ENCODE data around the gene PIGT. TPM values are rescaled to one million over a fixed set of nuclear protein-coding genes. Genes with fewer than 3 reads are reported as not detected.

Gene PIGT
- polyA plus RNA-seq, 1 donor = 70.1 TPM

DNA sequence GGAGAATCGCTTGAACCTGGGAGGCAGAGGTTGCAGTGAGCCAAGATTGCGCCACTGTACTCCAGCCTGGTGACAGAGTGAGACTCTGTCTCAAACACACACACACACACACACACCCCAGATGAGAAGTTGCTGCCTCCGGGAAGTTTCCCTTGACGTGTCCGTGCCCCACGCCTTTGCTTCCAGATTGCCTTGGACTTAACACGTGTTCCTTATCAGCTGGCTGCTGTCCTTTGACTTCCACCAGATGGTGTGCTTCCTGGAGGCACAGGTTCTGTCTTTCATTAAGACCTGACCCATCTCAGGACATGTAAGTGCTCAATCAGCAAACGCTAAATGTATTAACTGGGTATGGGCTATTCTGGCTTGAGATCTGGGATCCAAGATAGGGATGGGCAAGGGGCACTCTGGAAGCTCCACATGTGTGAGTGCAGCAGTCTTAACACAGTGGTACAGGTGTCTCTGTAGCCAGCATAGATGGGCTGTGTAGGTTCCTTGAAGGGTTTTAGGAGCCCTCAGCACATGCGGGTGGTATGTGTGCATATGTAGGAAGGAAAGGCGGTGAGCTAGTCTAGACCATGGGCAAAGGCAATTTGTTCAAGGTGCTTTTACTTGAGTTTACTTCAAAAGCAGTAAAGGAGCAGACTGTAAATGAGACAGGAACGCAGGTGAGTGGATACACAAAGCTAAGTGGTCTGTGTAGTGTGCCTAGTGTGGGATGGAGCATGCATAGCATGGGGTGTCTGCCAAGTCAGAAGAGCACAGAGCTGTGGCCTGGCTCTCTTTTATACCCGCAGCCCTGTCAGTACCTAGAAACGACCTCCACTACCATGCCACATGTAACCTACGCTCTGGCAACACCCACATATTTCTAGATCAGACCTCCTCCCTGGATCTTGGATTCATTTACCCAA, 11.6 kb downstream of the PIGT start:
- DNase-seq (ENCODE audit: low read depth) = no peak

DNA sequence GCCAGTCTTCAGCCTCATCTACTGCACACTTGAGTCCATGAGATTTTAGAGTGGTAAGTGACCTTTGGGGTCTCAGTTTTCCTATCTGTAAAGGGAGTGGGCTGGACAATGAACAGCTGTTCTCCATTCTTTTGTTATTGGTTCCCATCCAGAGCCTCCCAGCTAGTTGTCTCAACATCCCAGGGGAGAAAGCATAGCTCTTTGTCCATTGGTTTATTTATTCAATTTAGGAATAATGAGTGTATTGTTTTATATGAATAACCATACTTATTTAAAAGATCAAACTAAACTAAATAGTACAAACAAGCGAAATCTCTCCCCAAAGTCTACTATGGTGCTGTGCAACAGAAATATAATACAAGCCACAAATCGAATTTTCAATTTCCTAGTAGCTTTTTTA, 13.7 kb downstream of the PIGT start:
- DNase-seq (ENCODE audit: low read depth) = no peak

DNA sequence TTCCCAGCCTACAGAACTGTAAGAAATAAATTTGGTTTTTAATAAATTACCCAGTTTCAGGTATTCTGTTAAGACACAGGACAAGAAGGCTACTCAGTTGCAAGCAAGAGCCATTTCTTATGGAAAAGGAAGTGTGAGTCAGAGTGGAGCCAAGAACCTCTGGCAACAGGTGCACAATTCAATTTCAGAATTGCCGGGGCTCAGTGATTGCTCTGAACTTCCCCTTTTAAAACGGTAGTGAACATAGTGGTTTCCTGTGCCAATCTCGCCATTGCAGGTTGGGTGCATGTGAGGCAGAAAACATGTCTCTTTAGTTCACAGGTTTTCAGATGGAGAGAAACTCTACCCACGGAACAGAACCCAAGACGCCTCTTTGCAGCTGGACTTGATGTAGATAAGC, 16.4 kb downstream of the PIGT start:
- no peak for DNase-seq (ENCODE audit: low read depth)

DNA sequence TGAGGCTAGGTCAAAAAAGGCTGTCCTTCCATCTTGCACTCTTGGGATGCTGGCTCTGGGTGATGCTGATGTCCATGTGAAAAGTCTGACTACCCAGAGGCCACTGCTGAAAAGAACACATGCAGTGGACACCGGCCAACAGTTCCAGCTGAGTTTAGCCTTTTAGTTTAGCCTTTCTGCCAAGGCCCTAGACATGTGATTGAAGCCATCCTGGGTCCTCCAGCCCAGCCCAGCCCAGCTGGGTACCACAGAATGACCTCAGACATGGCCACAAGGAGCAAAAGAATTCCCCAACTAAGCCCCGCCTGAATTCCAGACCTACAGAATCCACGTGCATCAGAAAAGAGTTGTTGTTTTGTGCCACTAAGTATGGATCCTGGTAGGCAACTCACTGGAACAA, 17.4 kb downstream of the PIGT start:
- DNase-seq (ENCODE audit: low read depth) = no peak

DNA sequence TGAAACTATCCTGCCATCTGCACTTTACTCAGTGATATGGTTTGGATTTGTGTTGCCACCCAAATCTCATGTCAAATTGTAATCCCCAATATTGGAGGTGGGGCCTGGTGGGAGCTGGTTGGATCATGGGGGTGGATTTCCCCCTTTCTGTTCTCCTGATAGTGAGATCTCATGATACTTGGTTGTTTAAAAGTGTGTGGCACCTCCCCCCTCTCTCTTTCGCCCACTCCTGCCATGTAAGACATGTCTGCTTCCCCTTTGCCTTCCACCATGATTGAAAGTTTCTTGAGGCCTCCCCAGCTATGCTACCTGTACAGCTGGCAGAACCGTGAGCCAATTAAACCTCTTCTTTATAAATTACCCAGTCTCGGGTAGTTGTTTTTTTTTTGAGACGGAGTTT, 18.0 kb downstream of the PIGT start:
- DNase-seq (ENCODE audit: low read depth) = no peak

DNA sequence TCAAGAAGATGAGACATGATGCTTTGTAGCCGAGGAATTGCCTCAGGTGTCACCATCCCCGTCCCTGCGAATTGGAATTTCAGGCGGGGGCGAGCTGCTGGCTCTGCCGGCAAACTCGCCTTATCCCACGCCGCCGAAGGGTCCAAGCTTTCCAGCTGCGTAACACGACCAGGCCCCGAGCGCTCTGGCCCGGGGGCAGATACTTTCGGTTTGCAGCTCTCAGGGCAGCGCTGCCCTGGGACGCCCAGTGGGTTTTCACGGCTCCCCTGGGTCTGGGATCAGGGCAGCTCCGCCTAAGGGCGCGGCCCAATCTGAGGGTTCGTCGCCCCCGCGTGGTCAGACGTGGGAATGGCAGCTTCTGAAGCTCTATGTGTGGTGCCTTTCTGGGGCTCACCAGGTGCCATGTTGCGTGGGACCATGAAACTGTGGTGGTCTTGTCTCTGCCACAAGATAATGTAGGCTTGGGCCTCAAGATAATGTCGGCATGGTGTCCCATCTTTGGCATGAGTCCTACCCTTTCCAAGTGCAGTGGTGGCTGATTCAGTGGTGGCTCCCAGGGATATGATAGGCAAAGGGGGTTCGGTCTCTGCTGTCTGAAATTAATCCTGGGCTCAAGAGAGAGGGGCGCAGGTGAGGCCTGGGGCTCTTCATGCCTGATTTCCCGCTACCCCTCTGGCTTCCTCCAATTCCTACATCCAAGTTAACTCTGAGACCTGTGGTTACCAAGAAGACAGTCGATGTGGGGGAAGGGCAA, 21.0 kb downstream of the PIGT start:
- DNase-seq (ENCODE audit: low read depth) = no peak

DNA sequence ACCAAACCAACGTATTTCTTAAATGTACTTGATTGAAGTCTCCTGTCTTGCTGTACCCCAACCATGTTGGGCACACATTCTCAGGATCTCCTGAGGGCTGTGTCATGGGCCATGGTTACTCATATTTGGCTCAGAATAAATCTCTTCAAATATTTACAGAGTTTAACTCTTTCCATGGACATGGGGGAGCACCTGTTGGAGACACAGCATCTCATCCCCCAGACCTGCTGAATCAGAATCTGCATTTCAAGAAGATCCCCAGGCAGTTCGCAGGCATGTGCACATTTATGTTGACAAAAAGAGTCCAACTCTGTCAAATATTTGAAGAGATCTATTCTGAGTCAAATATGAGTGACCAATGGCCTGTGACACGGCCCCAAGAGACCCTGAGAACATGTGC, 24.5 kb downstream of the PIGT start:
- no peak for DNase-seq (ENCODE audit: low read depth)

DNA sequence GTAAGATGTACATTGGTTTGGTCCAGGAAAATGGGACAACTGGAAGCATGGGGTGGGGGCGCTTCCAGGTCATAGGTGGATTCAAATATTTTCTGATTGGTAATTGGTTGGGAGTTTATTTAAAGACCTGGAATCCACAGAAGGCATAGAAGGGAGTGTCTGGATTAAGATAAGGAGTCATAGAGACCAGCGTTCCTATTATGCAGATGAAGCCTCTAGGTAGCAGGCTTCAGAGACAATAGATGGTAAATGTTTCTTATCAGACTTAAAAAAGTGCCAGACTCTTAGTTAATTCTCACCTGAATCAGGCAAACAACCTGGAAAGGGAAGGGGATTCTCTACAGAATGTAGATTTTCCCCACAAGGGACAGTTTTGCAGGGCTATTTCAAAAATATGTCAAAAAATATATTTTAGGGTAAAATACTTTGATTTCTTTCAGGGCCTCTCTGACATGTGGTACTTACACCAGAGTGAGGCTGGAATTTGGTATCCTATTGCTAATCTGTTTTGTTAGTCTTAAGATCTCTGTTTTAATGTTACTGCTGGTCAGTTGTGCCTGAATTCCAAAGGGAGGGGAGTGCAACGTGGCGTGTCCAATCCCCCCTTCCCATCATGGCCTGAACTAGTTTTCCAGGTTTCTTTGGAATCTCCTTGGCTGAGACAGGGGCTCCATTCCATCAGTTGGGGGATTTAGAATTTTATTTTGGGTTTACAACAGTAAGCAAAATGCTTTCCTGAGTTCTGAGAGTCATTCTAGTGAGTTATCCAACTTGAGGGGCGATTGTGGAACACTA, 25.1 kb downstream of the PIGT start:
- DNase-seq (ENCODE audit: low read depth) = no peak

DNA sequence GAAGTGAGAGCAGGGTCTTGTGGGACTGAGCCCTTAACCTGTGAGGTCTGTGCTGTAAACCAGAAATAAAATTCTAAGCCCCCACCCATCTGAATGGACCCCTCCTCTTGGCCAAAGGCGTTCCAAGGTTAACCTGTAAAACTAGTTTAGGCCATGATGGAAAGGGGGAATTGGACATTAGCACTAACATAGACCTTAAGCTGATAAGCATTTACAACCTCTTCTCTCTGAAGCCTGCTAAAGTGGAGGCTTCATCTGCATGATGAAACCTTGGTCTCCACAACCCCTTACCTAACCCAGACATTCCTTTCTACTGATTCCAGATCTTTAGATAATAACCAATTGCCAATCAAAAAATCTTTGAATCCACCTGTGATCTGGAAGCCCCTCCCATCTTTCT, 25.8 kb downstream of the PIGT start:
- DNase-seq (ENCODE audit: low read depth) = no peak

DNA sequence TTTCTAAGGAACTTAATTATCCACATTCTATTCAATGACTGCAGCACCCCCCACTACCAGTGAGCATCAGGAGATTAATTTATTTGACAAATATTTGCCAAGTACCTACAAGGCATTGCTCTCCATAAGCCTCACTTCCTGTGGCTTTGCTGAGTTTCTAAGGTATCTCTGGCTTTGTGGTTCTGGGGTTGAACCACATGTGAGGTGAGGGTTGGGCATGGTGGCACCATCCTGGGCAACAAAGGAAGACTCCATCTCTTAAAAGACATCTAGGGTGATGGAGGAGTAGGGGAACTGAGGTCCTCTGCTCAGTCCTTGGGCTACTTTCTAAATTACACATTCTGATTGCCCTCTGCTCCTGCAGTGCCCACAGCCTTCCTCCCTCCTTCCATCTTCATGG, 28.1 kb downstream of the PIGT start:
- no peak for DNase-seq (ENCODE audit: low read depth)

DNA sequence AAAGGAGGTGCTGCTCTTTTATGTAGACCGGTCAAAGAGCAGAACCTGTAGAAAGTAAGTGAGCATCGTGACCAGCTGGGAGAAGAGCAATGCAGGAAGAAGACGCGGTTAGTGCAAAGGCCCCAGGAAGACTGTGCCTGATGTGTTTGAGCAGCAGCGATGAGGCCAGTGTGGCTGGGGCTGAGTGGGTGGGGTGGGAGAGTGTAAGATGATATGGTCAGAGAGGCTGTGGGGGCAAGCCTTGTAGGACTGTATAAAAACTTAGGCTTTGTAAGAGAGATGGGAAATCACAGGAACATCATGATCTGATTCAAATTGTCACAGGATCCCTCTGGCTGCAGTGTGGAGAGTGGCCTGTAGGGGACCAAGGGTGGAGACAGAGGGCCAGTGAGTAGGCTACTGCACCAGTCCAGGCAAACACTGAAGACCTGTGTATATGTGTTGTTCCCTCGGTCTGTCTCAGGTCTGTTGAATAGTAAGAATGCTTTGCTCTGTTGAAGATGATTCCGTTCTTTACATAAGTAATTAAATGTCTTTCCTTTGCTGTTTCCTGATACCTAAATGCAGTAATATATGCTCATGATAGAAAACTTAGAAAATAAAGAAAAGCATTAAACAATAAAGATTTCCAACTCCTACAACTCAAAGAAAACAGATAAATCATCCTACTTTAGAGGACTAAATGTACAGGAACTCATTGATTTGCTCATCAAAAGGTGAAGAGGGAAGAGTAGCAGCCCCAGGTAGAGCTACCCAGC, 30.0 kb downstream of the PIGT start:
- no peak for DNase-seq (ENCODE audit: low read depth)

DNA sequence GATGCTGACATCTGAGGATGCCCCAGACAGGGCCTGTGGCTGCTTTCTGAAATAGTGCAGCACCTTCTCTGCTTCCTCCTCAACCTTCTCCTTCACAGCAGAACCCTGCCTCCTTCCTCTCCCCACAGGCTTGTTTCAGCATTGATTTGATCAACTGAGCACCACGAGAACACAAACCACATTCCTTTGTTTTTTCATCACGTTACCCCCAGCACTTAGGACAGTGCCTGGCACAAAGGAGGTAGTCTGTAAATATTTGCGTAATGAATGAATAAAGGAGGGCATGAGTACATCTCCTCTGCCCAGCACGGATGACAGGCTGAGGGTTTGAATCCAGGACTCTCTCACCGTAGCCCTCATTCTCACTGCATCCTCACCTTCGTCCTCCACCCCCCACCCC, 32.3 kb downstream of the PIGT start:
- no peak for DNase-seq (ENCODE audit: low read depth)

DNA sequence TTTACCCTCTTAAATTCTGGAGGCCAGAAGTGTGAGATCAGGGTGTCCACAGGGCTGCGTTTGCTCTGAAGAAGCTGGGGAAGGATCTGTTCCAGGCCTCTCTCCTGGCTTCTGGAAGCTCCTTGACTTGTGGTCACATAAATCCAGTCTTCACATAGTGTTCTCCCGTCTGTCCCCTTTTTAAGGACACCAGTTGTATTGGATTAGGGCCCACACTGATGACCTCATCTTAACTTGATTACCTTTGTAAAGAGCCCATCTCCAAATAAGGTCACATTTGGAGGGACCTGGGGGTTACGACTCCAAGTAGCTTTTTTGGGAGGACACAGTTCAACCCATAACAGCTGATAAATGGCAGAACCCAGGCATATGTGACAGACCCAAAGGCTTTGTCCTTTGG, 33.6 kb downstream of the PIGT start:
- DNase-seq (ENCODE audit: low read depth) = no peak

DNA sequence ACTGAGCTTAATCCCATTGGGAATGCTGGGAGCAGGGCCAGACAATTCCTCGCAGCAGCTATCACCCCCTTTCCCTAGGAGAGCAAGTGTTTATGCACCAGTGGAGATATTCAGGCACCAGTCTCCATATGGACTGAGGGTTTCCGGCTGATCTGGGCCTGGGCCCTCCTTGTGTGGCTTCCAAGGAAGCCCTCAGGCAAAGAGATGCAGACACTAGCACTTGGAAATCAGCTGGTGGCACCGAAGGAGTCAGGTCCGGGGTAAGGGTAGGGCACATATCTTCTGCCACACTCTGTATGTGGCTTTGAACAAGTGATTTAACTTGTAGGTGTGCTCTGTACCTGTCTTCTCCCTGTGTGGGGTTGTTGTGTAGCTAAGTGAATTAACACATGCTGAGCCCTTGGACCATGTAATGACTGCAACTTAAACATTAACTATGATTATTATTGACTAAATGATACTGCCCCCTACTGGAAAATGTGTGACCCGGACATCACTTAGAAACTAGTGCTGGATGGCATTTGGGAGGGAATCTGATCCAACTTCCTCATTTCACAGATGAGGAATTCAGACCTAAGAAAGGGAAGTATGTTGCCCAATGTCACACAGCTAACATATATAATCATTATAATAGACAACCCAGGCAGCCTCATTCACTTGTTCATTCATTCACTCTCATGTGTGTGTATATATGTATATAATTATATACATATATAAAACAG, 34.3 kb downstream of the PIGT start:
- no peak for DNase-seq (ENCODE audit: low read depth)

DNA sequence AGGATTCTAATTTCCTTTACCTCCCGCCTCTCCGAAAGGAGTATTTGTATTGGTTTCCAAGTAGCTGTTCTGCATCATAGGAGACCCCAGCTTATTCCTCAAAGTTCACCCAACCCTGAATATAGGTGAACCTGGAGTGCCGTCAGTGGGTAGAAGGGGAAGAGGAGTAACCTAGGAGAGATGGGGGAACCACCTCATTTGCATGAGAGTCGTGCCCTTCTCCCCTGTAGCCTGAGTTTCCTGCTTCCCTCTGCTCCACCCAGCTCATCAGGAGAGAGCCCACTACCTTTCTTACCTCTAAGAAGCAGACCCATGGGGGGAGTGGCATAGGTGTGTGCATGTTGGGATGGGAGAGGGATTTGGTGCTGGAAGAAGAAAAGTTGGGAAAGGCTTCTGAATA, 36.3 kb downstream of the PIGT start:
- DNase-seq (ENCODE audit: low read depth) = no peak

DNA sequence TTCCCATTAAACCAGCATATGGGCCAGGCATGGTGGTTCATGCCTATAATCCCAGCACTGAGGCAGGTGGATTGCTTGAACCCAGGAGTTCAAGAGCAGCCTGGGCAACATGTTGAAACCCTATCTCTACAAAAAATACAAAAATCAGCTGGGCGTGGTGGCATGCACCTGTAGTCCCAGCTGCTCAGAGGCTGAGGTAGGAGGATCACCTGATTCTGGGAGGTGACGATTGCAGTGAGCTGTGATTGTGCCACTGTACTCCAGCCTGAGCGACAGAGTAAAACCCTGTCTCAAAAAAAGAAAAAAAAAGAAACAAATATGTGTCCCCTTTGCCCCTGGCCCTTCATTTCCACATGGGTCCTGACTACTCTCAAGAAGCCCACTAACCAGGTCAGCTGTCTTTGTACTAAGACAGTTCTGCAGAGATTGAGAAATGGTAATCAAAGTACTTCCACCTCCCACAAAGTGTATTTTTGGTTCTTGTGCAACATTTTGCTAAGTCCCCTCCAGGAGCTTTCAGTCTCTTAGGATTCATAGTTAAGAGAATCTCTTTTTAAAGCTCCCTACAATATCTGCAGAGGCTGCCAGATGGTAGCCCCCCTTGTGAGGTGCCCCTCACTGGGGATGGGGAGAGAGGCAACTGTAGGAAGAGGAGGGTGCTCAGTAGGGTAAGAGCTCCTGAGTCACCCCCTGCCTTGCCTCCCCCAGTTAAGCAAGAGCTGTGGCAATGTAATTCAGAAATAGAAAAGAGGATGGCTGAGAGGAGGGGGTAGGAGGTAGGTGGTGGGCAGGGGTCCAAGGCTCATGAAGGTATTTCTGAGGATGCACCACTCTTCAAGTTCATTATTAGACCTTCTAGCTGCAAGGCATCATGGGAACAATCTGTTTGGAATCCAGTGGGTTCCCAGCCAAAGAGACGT, 37.1 kb downstream of the PIGT start:
- DNase-seq (ENCODE audit: low read depth) = no peak

DNA sequence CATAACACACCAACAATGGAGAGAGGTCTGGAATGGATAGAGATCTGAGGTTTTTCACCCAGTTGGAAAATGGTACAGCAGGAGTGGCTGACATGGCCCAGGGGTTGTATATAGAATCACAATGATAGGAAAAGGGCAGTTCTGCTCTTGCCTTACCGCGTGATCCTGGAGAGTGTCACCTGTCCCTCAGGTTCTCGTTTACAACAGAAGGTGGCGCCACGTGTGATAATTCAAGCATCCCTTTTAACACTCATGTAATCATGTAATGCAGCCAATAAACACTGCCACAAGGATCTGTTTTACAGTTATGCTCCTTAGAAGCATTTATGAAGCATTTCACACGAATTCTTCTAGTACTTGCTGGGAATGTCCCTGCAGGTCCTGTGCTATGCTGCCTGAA, 40.7 kb downstream of the PIGT start:
- DNase-seq (ENCODE audit: low read depth) = no peak

DNA sequence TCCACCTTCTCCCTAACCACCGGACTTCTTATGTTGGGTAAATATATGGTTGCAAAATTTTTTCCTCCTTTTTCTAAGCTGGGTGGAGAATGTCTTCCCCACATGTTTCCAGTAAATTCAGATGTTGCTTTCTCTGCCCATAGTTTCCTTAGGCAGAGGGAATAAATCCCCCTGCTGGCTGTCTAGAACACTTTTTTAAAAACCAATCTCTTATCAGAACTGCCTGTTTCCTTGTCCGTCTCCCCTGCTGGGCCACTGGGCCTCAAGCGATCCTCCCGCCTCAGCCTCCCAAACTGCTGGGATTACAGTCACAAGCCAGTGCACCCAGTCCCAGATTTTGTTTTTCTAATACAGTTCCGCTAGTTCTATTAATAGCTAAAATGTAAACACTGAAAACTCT, 43.7 kb downstream of the PIGT start:
- DNase-seq (ENCODE audit: low read depth) = no peak

DNA sequence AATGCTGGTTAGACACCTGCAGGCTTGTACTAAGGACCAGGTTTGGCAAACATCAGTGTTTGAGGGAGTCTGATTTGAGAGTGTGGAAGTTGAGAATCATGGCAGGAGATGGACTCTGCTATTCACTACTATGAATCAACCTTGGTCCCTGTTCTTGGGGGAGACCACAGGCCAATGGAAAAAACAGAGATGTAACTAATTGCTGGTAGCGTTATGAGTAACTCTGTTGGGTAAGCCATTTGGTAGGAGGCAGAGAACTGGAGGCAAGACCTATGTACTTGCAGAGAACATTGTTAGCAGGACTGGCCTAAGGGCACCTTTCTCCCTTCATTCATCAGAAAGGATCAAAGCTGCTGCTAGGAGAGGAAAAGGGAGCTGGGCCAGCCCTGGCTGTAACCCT, 45.3 kb downstream of the PIGT start:
- no peak for DNase-seq (ENCODE audit: low read depth)

All from forelimb muscle (tissue), 1 donor.